Activated CD4-positive, alpha-beta memory T cell treated with anti-CD3 and anti-CD28 coated beads, Interleukin-2, amount 10 ng/mL, durations not matched to agents 7 days and 5 days (primary cell): ENCODE measurements around the gene ZNF586. TPM values are rescaled to one million over a fixed set of nuclear protein-coding genes. Genes with fewer than 3 reads are reported as not detected.

Experiments used
- total RNA-seq, 2 experiments: library from RNA; stranded (reverse); gene quantifications; one replicate each; pipeline ENCODE4 v1.2.3, GENCODE V29; 2021

Gene ZNF586
- total RNA-seq, 2 experiments from 2014 or later: 20.1 to 21.8 TPM

Other genes with a start within 250 kb of the ZNF586 start
- gene ZNF549, start 242.3 kb upstream of the ZNF586 start, total RNA-seq: 1 to 10 TPM; 5.7 to 6.0 TPM
- 10 to 100 TPM; 11.8 to 12.5 TPM for gene ZNF550, start 209.8 kb upstream of the ZNF586 start, total RNA-seq
- 1 to 10 TPM; 5.4 to 6.7 TPM for gene ZNF416, start 190.8 kb upstream of the ZNF586 start, total RNA-seq
- gene ZIK1, start 185.5 kb upstream of the ZNF586 start, total RNA-seq: 1 to 10 TPM; 5.7 to 6.1 TPM
- gene ZNF530, start 169.8 kb upstream of the ZNF586 start, total RNA-seq: 1 to 10 TPM; 7.4 to 8.3 TPM
- gene ZNF134, start 155.4 kb upstream of the ZNF586 start, total RNA-seq: 10 to 100 TPM; 14.7 to 16.7 TPM
- 10 to 100 TPM; 17.8 to 20.4 TPM for gene ZNF211, start 136.5 kb upstream of the ZNF586 start, total RNA-seq
- not detected for gene ZSCAN4, start 100.7 kb upstream of the ZNF586 start, total RNA-seq
- gene ZNF551, start 87.7 kb upstream of the ZNF586 start, total RNA-seq: 10 to 100 TPM in 1 of 2 experiments, 1 to 10 TPM in 1; 8.9 to 10.2 TPM
- under 1 TPM; 0.38 to 0.70 TPM for gene ZNF154, start 60.5 kb upstream of the ZNF586 start, total RNA-seq
- gene ZNF671, start 42.1 kb upstream of the ZNF586 start, total RNA-seq: 10 to 100 TPM; 13.2 to 13.5 TPM
- gene ZNF776, start 22.9 kb upstream of the ZNF586 start, total RNA-seq: 10 to 100 TPM; 14.9 to 15.1 TPM
- gene ZNF552, start 45.2 kb downstream of the ZNF586 start, total RNA-seq: 1 to 10 TPM; 8.4 to 8.6 TPM
- 10 to 100 TPM; 14.0 to 14.6 TPM for gene ZNF587B, start 60.6 kb downstream of the ZNF586 start, total RNA-seq
- 10 to 100 TPM; 34.9 to 36.2 TPM for gene ZNF587, start 80.2 kb downstream of the ZNF586 start, total RNA-seq
- gene ZNF814, start 119.4 kb downstream of the ZNF586 start, total RNA-seq: 1 to 10 TPM; 9.3 to 9.6 TPM
- 10 to 100 TPM; 16.7 to 20.1 TPM for gene ZNF417, start 146.9 kb downstream of the ZNF586 start, total RNA-seq
- 1 to 10 TPM; 3.0 to 3.7 TPM for gene ZNF418, start 165.7 kb downstream of the ZNF586 start, total RNA-seq
- 1 to 10 TPM; 5.8 to 6.1 TPM for gene ZNF256, start 178.0 kb downstream of the ZNF586 start, total RNA-seq
- gene C19orf18, start 204.9 kb downstream of the ZNF586 start, total RNA-seq: under 1 TPM in 1 of 2 experiments, not detected in 1; 0.40 TPM
- 1 to 10 TPM; 9.6 to 9.7 TPM for gene ZNF606, start 233.1 kb downstream of the ZNF586 start, total RNA-seq